Stimulated activated CD8-positive, alpha-beta memory T cell treated with anti-CD3 and anti-CD28 coated beads, Interleukin-15, amount 100 ng/mL, for 1 hour (primary cell): ENCODE measurements around the gene RASAL2.

Experiments used
- DNase-seq: peaks from one replicate; pipeline ENCODE4 v3.0.0-alpha.2; 2020; ENCODE audit warnings: low read depth

The RASAL2 gene

GRCh38 chr1:178458203-178458602 lies 364.3 kb downstream of the RASAL2 start:
- DNase-seq = no peak

DNA sequence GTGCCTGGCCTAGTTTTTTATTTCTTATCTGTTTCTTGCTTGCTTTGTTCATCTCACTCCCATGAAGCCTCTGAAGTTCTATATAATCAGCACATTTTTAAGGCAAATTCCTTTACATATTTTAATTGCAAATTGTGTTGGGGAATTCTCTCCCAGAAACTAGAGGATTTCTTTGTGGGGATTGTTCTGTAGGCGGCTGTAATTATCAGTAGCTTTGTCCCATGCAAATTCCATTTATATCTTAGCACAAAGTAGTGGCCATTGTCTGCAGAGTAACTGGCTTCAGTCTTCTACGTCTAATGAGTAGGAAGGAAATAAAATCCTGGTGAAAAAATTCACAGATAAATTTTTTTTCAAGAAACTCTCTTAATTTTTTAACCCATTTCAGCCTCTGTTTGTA lies 367.2 kb downstream of the RASAL2 start:
- no peak for DNase-seq

DNA sequence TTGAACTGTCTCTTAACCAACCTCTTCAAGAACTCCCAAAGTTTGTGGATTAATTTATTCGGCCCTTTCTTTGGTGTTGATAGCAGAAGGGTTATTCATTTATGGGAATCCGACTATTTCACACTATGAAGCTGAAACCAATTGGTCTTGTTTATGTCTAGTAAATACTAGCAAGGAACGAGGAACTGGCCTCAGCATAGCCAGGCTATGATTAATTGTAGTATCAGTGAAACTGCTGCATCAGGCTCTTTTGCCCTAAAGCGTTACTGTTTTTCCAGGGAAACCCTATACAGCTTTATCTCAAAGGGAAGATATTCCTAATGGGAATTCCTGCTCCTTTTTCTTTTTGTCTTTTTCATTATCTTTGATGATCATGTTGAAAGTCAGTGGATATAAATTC lies 367.8 kb downstream of the RASAL2 start:
- DNase-seq = no peak

DNA sequence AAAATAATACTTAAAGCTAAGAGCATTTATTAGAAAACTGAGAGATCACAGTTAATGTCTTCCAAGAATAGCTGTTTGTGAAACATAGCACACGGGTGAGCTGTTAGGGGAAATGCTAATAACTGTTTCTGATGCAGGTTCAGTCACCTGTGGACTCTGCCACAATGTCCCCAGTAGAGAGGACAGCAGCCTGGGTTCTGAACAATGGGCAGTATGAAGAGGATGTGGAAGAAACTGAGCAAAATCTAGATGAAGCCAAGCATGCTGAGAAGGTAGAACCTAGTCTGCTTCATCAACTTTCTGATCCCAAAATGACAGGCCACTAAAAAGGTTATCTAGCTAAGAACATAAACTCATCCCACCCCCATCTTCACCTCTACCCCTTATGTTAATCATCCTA lies 370.2 kb downstream of the RASAL2 start:
- DNase-seq = no peak

- DNase-seq = no peak
Observed at GRCh38 chr1:178464566-178464965, 370.7 kb downstream of the RASAL2 start.

GRCh38 chr1:178465011-178465410 lies 371.1 kb downstream of the RASAL2 start:
- DNase-seq = no peak

DNA sequence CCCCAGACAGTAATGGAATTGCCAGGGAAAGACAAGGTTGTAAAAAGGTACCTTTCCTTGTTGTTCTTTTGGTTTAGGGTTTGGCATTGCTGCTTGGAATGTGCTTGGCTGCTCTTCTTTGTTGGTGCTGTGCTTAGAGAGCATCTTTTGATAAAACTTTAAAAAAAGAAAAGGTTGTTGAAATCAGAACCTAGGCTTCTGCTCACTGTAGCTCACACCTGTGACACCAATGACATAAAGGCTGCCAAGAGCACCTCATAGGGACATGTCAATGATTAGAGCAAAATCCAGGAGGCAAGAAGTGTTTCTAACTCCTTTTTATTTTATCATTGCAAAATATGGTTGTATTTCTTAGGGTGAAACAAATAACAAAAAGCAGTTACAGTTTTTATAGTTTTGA lies 373.9 kb downstream of the RASAL2 start:
- DNase-seq = no peak

GRCh38 chr1:178470411-178470960 lies 376.6 kb downstream of the RASAL2 start:
- no peak for DNase-seq

DNA sequence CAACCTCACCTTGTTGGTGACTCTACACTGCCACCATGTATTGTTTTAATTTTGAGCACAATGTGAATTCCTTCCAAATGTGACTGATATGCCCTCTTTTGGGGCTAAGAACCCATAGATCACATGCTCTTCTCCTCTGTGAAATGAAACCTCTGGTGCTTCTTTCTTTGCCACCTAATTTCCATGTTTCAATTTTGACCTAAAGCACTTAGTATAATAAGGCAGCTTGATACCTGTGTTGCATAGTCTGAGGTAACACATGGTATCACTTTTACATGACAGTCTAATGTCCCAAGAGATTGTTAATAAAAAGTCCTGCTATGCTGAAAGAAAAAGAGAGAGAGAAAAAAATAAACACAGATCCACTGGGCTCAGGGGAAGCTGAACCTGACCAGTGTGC lies 378.6 kb downstream of the RASAL2 start:
- no peak for DNase-seq

- DNase-seq = no peak
Observed at GRCh38 chr1:178477373-178477772, 383.5 kb downstream of the RASAL2 start.

GRCh38 chr1:178477841-178478240 lies 383.9 kb downstream of the RASAL2 start:
- DNase-seq = no peak

DNA sequence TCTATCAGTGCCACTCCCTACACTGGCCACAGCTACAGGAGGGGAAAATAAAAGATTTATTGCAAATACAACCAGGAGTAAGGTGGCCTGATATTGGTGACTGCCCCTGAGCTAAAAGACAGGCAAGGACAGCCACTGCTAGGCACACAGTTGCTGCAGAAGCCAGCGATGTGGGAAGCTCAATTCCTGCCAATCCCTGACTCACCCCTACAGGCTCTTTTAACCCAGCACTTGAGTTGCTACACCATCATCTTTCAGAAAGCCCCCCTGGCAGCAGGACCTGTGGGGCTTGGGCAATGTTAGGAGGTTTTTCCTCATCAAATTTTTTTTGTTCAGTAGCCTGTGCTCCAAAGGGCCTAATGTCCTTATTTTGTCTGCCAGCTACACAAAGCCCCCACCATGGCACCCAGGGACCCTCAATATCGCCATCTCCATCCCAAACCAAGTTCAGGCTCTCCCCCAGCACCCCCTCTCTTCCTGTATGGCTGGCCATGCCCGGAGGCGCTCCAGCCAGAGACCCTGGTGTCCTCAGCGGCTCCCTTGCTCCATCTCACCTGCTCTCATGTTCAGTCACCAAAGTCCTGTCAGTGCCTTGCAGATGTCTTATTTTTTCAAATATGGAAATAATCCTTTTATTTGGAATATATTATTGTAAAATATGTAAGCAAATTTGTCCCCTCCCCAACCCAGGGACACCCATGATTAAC lies 389.5 kb downstream of the RASAL2 start:
- no peak for DNase-seq

GRCh38 chr1:178484698-178485225 lies 390.9 kb downstream of the RASAL2 start:
- DNase-seq = no peak

DNA sequence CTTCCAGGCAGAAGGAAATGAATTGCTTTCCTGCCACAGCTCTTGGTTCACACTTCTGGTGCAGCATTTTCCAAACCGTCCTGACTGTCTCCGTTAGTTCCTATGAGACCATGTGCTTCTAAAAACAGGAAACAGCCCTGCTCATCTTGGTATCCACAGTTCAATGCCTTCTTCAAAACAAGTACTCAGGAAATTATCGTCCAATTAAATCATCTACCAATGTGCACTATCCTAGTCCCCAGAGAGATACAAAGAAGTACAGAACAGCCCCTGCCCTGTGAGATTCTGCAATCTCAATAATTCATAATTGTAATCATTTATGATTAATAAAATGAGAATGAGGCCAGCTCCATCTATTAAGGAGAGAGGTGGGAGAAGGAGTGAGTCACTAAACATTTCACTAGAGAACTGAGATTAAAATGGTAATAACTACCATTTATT lies 391.7 kb downstream of the RASAL2 start:
- no peak for DNase-seq

GRCh38 chr1:178486100-178487069 lies 392.5 kb downstream of the RASAL2 start:
- no peak for DNase-seq

DNA sequence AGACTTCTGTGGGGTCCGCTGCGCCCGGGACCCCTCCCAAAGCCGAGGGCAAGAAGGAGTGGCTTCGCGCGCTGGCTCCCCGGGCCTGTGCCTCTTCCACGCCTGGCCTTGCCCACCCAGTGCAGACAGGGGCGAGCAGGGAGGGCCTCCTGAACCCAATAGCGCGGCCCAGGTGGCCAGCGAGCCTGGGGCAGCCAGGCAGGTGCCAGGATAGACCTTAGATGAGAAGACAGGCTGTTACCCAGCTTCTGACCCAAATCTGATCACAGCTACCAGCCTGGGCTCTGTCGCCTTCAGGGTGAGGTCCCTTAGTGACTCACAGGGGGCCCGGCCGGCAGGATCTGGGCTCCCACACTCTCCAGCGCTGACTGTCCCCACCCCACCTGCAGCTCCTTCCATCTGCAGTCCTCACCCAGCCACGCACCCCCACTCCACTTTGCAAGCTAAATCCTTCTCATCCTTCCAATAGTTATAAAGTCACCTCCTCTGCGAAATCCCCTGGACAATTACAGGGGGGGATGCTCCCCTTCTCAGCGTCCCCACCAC lies 393.2 kb downstream of the RASAL2 start:
- no peak for DNase-seq

GRCh38 chr1:178488393-178488792 lies 394.5 kb downstream of the RASAL2 start:
- no peak for DNase-seq

- no peak for DNase-seq
Observed at GRCh38 chr1:178489399-178489798, 395.5 kb downstream of the RASAL2 start.

DNA sequence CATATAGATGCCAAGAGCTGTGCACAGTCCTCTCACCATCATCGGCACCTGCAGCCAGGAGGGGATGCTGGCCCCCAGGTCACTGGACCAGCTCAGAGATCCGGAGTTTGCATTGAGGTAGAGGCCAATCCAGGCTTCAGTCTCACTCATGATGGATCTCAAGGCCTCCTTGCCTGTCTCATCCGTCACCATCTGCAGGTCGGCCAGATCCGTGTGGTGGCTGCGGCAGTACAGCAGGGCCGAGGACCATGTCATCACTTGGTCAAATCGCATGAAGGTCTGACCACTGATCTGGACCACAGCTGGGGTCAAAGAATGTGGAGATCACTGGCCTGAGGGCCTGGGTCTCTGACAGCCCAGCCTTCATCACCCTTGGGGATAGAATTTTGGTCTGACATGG lies 396.2 kb downstream of the RASAL2 start:
- DNase-seq = no peak

- DNase-seq = no peak
Observed at GRCh38 chr1:178490967-178491366, 397.1 kb downstream of the RASAL2 start.

- no peak for DNase-seq
Observed at GRCh38 chr1:178491721-178492120, 397.8 kb downstream of the RASAL2 start.

DNA sequence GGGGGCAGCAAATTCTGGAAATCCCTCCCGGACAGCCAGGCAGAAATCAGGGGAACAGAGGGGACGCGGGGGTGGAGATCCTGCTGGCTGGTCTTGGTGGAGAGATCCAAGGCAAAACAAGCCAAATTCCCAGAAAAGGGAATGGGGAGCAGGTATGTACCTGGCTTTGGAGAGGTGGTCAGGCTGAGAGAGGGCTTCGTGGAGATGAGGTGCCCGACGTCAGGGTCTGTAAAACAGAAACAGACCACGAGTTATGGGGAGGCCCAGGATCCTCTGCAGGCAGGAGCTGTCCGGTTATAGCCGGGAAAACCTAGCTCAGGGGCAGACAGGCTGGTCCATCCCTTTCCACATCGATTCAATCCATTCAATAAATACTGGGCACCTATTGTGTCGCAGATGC lies 398.4 kb downstream of the RASAL2 start:
- DNase-seq = no peak
